Fibroblast of lung (primary cell): Measurements from ENCODE around the gene ATXN7L1. TPM values are rescaled to one million over a fixed set of nuclear protein-coding genes. Genes with fewer than 3 reads are reported as not detected.

Experiments
- DNase-seq, 2 donors: peaks; one replicate each; pipeline versions ENCODE4 v3.0.0 to v3.0.0-alpha.2; 2010; ENCODE audit warnings: low read depth in 2 of 2
- H2AFZ ChIP-seq: 2 replicates; pipeline ENCODE4 v1.5.1; 2012; ENCODE audit warnings: low read length, control low read depth, inconsistent platforms
- H3K27ac ChIP-seq: 2 replicates; pipeline ENCODE4 v1.5.1; 2011; ENCODE audit warnings: low read length, control low read depth; ENCODE audit not compliant: insufficient read depth
- H3K27me3 ChIP-seq: 2 replicates; pipeline ENCODE4 v1.5.1; 2011; ENCODE audit warnings: mild to moderate bottlenecking, low read length; ENCODE audit not compliant: control insufficient read depth, insufficient read depth
- H3K36me3 ChIP-seq: 2 replicates; pipeline ENCODE4 v1.5.1; 2011; ENCODE audit warnings: low read length; ENCODE audit not compliant: control insufficient read depth, insufficient read depth
- H3K4me1 ChIP-seq: 2 replicates; pipeline ENCODE4 v1.5.1; 2011; ENCODE audit warnings: low read length; ENCODE audit not compliant: control insufficient read depth, insufficient read depth; ENCODE audit errors: extremely low read depth
- H3K4me2 ChIP-seq: 2 replicates; pipeline ENCODE4 v1.5.1; 2011; ENCODE audit warnings: low read length, control low read depth; ENCODE audit not compliant: insufficient read depth; ENCODE audit errors: extremely low read depth
- H3K4me3 ChIP-seq, 4 experiments: fragments of 200-600 bp in 1 of 4; sonication (generic) in 1 of 4; replicated peaks in 1 of 4; 2 replicates each; pipeline ENCODE4 v1.5.1; 2011 to 2016; ENCODE audit warnings: low read length in 4 of 4, low read depth in 3 of 4, mild to moderate bottlenecking in 3 of 4, control low read depth in 2 of 4, inconsistent platforms in 1 of 4, mixed read lengths in 1 of 4; ENCODE audit not compliant: insufficient read depth in 1 of 4; ENCODE audit errors: control extremely low read depth in 1 of 4
- H3K79me2 ChIP-seq: 2 replicates; pipeline ENCODE4 v1.5.1; 2012; ENCODE audit warnings: mild to moderate bottlenecking, low read length, inconsistent platforms; ENCODE audit not compliant: control insufficient read depth, insufficient read depth
- H3K9ac ChIP-seq: 2 replicates; pipeline ENCODE4 v1.5.1; 2011; ENCODE audit warnings: mild to moderate bottlenecking, low read length, control low read depth; ENCODE audit not compliant: insufficient read depth
- H3K9me3 ChIP-seq: 2 replicates; pipeline ENCODE4 v1.5.1; 2012; ENCODE audit warnings: low read depth, low read length; ENCODE audit not compliant: control insufficient read depth, insufficient read depth
- H4K20me1 ChIP-seq: 2 replicates; pipeline ENCODE4 v1.5.1; 2011; ENCODE audit warnings: low read length; ENCODE audit not compliant: control insufficient read depth, insufficient read depth; ENCODE audit errors: extremely low read depth
- EZH2 ChIP-seq: IDR thresholded peaks from 2 replicates; pipeline ENCODE4 v1.5.1; 2012; ENCODE audit warnings: low read length, control low read depth, mild to moderate bottlenecking; ENCODE audit errors: missing control alignments
- polyA plus RNA-seq, 2 donors: library from polyadenylated mRNA; depleted of rRNA in 1 of 2; stranded (reverse) in 1 of 2; unstranded in 1 of 2; fragments of >200 nt; gene quantifications; 2 replicates each; pipeline ENCODE4 v1.2.1, GENCODE V29; 2011 to 2012; ENCODE audit warnings: missing spikeins in 1 of 2
- total RNA-seq: library from RNA; depleted of rRNA; stranded (reverse); fragments of >200 nt; gene quantifications from 2 replicates; pipeline ENCODE4 v1.2.1, GENCODE V29; 2014
- TF ChIP-seq, protein P1 (sequence below), 2 donors: IDR thresholded peaks in 1 of 2; conservative IDR thresholded peaks in 1 of 2; 1 replicate in 1 of 2; 2 replicates in 1 of 2; pipeline ENCODE4 v1.5.1; 2011 to 2012; ENCODE audit warnings: low read length in 2 of 2, control low read depth in 1 of 2, inconsistent platforms in 1 of 2, low read depth in 1 of 2, mild to moderate bottlenecking in 1 of 2

Gene ATXN7L1
- total and polyA plus RNA-seq, 2 donors (not counting 1 experiment from before 2014, with no cell fraction given): 5.1 to 9.4 TPM

DNA sequence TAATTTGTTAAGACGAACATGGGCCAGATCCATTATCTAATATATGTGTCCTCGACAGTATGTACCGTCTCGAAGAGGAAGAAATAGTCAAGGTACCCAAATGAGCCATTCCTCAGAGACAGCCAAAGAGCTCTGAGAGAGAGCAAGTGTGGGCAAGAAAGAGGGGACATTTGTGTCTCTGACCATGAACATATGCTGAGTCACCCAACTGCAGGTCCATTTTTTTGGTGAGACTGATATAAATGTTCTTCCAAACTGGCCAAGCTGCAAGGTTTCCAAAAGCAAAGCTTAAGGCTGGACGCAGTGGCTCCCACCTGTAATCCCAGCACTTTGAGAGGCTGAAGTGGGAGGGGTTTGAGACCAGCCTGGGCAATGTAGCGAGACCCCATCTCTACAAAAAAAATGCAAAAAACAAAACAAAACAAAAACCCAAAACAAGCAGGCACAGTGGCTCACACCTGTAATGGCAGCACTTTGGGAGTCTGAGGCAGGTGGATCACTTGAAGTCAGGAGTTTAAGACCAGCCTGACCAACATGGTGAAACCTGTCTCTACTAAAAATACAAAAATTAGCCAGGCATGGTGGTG, 26.0 kb upstream of the ATXN7L1 start:
- H3K4me3 ChIP-seq: no peak overlapping the region
- DNase-seq: no peak
- H3K36me3 ChIP-seq: no peaks in the 10 kb centered on the region
- H3K79me2 ChIP-seq: no peaks in the 10 kb centered on the region
- no peak overlapping the region for H2AFZ ChIP-seq
- H3K9me3 ChIP-seq: no peaks in the 10 kb centered on the region
- H4K20me1 ChIP-seq: no peaks in the 10 kb centered on the region
- no peak overlapping the region for H3K4me2 ChIP-seq
- no peak overlapping the region for H3K27ac ChIP-seq
- TF ChIP-seq, protein P1, sequence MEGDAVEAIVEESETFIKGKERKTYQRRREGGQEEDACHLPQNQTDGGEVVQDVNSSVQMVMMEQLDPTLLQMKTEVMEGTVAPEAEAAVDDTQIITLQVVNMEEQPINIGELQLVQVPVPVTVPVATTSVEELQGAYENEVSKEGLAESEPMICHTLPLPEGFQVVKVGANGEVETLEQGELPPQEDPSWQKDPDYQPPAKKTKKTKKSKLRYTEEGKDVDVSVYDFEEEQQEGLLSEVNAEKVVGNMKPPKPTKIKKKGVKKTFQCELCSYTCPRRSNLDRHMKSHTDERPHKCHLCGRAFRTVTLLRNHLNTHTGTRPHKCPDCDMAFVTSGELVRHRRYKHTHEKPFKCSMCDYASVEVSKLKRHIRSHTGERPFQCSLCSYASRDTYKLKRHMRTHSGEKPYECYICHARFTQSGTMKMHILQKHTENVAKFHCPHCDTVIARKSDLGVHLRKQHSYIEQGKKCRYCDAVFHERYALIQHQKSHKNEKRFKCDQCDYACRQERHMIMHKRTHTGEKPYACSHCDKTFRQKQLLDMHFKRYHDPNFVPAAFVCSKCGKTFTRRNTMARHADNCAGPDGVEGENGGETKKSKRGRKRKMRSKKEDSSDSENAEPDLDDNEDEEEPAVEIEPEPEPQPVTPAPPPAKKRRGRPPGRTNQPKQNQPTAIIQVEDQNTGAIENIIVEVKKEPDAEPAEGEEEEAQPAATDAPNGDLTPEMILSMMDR (conservative IDR thresholded peaks at IDR 0.05 in 1 of 2, IDR thresholded peaks at IDR 0.05 in 1 of 2; ENCODE audit: low read depth in 1 of 2, low read length in 2 of 2): no peak
- TF ChIP-seq EZH2: no peak
- no peaks in the 10 kb centered on the region for H3K27me3 ChIP-seq
- no peak overlapping the region for H3K9ac ChIP-seq
- H3K4me1 ChIP-seq: no peaks in the 10 kb centered on the region

DNA sequence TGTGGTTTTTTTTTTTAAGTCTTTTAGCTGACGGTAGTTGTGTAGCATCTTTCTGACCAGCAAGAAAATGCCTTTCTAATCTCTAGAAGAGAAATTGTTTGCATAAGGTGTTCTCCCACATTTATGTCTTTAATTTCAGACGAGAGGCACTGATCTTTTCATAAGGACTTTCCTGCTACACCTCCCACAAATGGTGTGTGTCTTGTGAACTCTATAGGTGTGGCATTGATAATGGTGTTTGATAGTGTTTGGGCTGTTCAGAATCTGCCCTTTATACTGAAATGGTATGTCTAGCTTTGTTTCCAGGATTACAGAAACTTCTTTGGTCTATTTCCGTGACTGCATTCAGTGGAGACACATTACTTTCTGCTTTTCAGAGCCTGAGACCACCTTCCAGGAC, 21.6 kb upstream of the ATXN7L1 start:
- no peak for TF ChIP-seq EZH2
- TF ChIP-seq, protein P1 (conservative IDR thresholded peaks at IDR 0.05 in 1 of 2, IDR thresholded peaks at IDR 0.05 in 1 of 2; ENCODE audit: low read depth in 1 of 2, low read length in 2 of 2): no peak

DNA sequence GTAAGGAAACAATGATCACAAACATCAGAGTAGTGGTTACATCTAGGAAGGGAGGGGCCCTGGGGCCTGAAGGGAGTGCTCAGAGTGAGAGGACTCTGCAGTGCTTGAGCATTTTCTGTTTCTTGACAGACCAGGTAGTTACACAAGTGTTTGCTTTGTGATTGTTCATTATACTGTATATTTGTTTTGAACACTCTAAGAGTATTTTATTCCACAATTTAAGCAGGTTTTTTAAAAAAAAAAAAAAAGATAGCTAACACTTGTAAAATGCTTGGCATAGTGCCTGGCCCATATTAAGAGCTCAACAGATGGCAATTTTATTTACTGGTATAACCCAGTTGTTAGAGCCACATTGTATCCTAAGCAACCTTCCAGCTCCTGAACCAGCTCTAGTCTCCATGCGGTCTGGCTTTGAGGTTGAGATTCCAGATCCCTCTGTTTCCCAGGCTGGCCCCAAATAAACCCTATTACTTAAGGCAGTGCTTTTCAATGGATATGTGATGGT, 20.1 kb upstream of the ATXN7L1 start:
- no peak overlapping the region for H3K4me2 ChIP-seq
- no peak for TF ChIP-seq EZH2
- TF ChIP-seq, protein P1 (conservative IDR thresholded peaks at IDR 0.05 in 1 of 2, IDR thresholded peaks at IDR 0.05 in 1 of 2; ENCODE audit: low read depth in 1 of 2, low read length in 2 of 2): no peak
- H3K9ac ChIP-seq: no peak overlapping the region
- no peaks in the 10 kb centered on the region for H3K9me3 ChIP-seq
- H3K4me3 ChIP-seq: no peak overlapping the region
- H4K20me1 ChIP-seq: no peaks in the 10 kb centered on the region
- peaks cover 2% of the 10 kb centered on the region for H3K36me3 ChIP-seq
- peak in 1 of 2 donors; percentile 18 for DNase-seq
- no peaks in the 10 kb centered on the region for H3K27me3 ChIP-seq
- H3K27ac ChIP-seq: no peak overlapping the region
- no peak overlapping the region for H2AFZ ChIP-seq
- no peaks in the 10 kb centered on the region for H3K4me1 ChIP-seq
- H3K79me2 ChIP-seq: no peaks in the 10 kb centered on the region

More for the DNA sequence above, 21.6 kb upstream of the ATXN7L1 start:
- no peak for DNase-seq
- Histone ChIP-seq H3K9ac (no peak overlapping the region), H4K20me1 (no peaks in the 10 kb centered on the region), H3K27ac (no peak overlapping the region), H2AFZ (no peak overlapping the region), H3K79me2 (no peaks in the 10 kb centered on the region), H3K4me1 (no peaks in the 10 kb centered on the region), H3K9me3 (no peaks in the 10 kb centered on the region), H3K4me3 (no peak overlapping the region), H3K4me2 (no peak overlapping the region), H3K36me3 (peaks cover 2% of the 10 kb centered on the region), H3K27me3 (no peaks in the 10 kb centered on the region)
